ENCODE data around the gene NEFH.

The NEFH gene

GRCh38 chr22:29512031-29512430 lies 32.0 kb downstream of the NEFH start:
- no peak for TF ChIP-seq FOXP2 (optimal IDR thresholded peaks at IDR 0.05; ENCODE audit: borderline replicate concordance, extremely low read depth, extremely low read length, insufficient read depth)

DNA sequence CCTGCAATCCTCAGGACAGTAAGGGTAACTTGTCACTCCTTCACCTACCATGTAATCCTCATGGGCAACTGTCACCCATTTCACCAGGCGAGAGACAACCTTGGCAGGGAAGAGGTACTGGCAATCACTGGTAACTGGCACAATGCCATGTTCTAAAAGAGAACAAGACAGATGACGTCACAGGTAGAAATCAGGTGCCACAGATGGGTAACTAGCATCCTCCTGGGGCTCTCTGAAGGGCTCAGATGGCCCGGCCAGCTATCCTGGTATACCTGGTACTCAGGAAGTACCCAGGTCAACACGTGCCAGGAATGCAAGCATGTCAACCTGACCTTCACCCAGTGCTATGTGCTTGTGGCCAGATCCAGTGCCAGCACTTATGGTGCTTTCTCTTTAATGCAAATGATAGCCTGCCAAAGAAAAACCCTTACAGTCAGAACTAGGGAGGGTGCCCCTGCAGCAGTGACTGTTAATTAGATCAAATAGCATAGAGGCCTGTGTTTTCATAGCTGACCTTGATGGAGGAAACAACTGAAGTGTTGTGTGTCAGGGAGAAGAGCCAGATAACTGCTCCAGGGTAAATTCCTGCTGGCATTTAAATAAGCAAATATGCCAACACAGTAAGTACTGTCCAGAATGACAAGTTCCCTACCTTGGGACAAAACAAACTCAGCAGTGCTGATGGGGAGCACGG lies 37.3 kb downstream of the NEFH start:
- TF ChIP-seq, protein P1, sequence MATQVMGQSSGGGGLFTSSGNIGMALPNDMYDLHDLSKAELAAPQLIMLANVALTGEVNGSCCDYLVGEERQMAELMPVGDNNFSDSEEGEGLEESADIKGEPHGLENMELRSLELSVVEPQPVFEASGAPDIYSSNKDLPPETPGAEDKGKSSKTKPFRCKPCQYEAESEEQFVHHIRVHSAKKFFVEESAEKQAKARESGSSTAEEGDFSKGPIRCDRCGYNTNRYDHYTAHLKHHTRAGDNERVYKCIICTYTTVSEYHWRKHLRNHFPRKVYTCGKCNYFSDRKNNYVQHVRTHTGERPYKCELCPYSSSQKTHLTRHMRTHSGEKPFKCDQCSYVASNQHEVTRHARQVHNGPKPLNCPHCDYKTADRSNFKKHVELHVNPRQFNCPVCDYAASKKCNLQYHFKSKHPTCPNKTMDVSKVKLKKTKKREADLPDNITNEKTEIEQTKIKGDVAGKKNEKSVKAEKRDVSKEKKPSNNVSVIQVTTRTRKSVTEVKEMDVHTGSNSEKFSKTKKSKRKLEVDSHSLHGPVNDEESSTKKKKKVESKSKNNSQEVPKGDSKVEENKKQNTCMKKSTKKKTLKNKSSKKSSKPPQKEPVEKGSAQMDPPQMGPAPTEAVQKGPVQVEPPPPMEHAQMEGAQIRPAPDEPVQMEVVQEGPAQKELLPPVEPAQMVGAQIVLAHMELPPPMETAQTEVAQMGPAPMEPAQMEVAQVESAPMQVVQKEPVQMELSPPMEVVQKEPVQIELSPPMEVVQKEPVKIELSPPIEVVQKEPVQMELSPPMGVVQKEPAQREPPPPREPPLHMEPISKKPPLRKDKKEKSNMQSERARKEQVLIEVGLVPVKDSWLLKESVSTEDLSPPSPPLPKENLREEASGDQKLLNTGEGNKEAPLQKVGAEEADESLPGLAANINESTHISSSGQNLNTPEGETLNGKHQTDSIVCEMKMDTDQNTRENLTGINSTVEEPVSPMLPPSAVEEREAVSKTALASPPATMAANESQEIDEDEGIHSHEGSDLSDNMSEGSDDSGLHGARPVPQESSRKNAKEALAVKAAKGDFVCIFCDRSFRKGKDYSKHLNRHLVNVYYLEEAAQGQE (IDR thresholded peaks at IDR 0.05; ENCODE audit: insufficient read depth in 1 of 2, low read depth in 2 of 2, low read length in 2 of 2) = no peak
- no peak for TF ChIP-seq TAF1 (IDR thresholded peaks at IDR 0.05; ENCODE audit: borderline replicate concordance, insufficient read depth, low read length)

- no peak for TF ChIP-seq TAF1 (IDR thresholded peaks at IDR 0.05; ENCODE audit: borderline replicate concordance, insufficient read depth, low read length)
Measured at GRCh38 chr22:29518427-29518826, 38.4 kb downstream of the NEFH start.

GRCh38 chr22:29519996-29520395 lies 40.0 kb downstream of the NEFH start:
- TF ChIP-seq, protein P1 (IDR thresholded peaks at IDR 0.05; ENCODE audit: insufficient read depth in 1 of 2, low read depth in 2 of 2, low read length in 2 of 2) = no peak
- TF ChIP-seq FOXP2 (optimal IDR thresholded peaks at IDR 0.05; ENCODE audit: borderline replicate concordance, extremely low read depth, extremely low read length, insufficient read depth) (no peak), TAF1 (IDR thresholded peaks at IDR 0.05; ENCODE audit: borderline replicate concordance, insufficient read depth, low read length) (no peak), POLR2AphosphoS5 (IDR thresholded peaks at IDR 0.05; ENCODE audit: low read depth, low read length) (no peak), SIN3A (IDR thresholded peaks at IDR 0.05; ENCODE audit: borderline replicate concordance, insufficient read depth, low read length) (no peak)

DNA sequence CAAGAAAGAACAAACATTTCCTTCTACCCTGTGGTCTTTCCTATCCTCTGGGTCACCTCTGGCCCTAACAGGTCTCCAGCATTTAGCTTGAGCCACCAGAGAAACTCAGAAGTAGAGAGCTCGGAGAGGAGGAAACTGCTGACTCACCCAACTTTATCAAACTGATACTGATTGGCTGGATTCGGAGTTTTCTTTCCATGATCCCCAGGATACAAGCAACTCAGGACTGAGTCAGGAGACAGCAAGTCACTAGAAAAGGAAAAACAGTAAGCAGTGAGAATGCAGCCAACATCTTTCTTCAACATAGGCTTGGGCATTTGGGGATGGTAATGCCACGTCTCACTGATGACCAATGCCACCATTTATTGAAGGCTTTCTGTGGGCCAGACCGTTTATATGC lies 40.8 kb downstream of the NEFH start:
- TF ChIP-seq TAF1 (IDR thresholded peaks at IDR 0.05; ENCODE audit: borderline replicate concordance, insufficient read depth, low read length) = no peak
- no peak for TF ChIP-seq FOXP2 (optimal IDR thresholded peaks at IDR 0.05; ENCODE audit: borderline replicate concordance, extremely low read depth, extremely low read length, insufficient read depth)
- TF ChIP-seq POLR2AphosphoS5 (IDR thresholded peaks at IDR 0.05; ENCODE audit: low read depth, low read length) = no peak
- TF ChIP-seq, protein P1 (IDR thresholded peaks at IDR 0.05; ENCODE audit: insufficient read depth in 1 of 2, low read depth in 2 of 2, low read length in 2 of 2) = no peak
- no peak for TF ChIP-seq SIN3A (IDR thresholded peaks at IDR 0.05; ENCODE audit: borderline replicate concordance, insufficient read depth, low read length)

DNA sequence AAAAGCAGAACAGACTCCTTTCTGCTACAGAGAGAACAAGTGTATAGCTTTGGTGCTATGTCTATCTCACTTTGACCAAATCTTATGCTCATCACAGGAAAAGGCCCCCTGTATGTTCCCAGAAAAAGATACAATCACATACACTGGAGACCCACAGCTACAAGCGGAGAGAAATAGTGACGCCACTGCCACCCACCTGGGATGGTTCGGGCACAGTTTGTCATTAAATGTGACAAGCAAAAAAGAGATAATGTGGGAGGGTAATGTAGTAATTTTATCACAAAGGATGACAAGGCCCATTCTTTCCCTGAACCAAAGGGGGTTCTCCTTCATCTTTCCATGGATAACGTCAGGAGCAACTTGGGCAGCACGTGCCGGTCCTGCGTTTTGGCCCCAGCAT lies 41.5 kb downstream of the NEFH start:
- TF ChIP-seq FOXP2 (optimal IDR thresholded peaks at IDR 0.05; ENCODE audit: borderline replicate concordance, extremely low read depth, extremely low read length, insufficient read depth) = no peak

GRCh38 chr22:29523761-29524160 lies 43.7 kb downstream of the NEFH start:
- no peak for TF ChIP-seq SIN3A (IDR thresholded peaks at IDR 0.05; ENCODE audit: borderline replicate concordance, insufficient read depth, low read length)
- TF ChIP-seq POLR2AphosphoS5 (IDR thresholded peaks at IDR 0.05; ENCODE audit: low read depth, low read length) = no peak
- TF ChIP-seq, protein P1 (IDR thresholded peaks at IDR 0.05; ENCODE audit: insufficient read depth in 1 of 2, low read depth in 2 of 2, low read length in 2 of 2) = no peak
- no peak for TF ChIP-seq TAF1 (IDR thresholded peaks at IDR 0.05; ENCODE audit: borderline replicate concordance, insufficient read depth, low read length)
- no peak for TF ChIP-seq FOXP2 (optimal IDR thresholded peaks at IDR 0.05; ENCODE audit: borderline replicate concordance, extremely low read depth, extremely low read length, insufficient read depth)
